ENCODE measurements around the gene ATP13A5.

ATP13A5 gene

GRCh38 chr3:193297421-193297820, 81.1 kb downstream of the ATP13A5 start:
- no peak overlapping the region for H3K4me2 ChIP-seq (ENCODE audit: low read length)
- H3K36me3 ChIP-seq (replicated peaks; ENCODE audit: low read depth, low read length), result no peaks in the 10 kb centered on the region
- H3K4me3 ChIP-seq (ENCODE audit: low read length), result no peak overlapping the region
- no peak overlapping the region for H2AFZ ChIP-seq (ENCODE audit: low read depth, low read length)
- H3K79me2 ChIP-seq (ENCODE audit: low read length), result no peaks in the 10 kb centered on the region
- no peaks in the 10 kb centered on the region for H3K9me3 ChIP-seq (ENCODE audit: insufficient read depth, low read length)
- H4K20me1 ChIP-seq (ENCODE audit: insufficient read depth, low read length), result no peaks in the 10 kb centered on the region
- no peak for TF ChIP-seq EZH2phosphoT487 (IDR thresholded peaks at IDR 0.05; ENCODE audit: low read depth)
- TF ChIP-seq, protein P1, sequence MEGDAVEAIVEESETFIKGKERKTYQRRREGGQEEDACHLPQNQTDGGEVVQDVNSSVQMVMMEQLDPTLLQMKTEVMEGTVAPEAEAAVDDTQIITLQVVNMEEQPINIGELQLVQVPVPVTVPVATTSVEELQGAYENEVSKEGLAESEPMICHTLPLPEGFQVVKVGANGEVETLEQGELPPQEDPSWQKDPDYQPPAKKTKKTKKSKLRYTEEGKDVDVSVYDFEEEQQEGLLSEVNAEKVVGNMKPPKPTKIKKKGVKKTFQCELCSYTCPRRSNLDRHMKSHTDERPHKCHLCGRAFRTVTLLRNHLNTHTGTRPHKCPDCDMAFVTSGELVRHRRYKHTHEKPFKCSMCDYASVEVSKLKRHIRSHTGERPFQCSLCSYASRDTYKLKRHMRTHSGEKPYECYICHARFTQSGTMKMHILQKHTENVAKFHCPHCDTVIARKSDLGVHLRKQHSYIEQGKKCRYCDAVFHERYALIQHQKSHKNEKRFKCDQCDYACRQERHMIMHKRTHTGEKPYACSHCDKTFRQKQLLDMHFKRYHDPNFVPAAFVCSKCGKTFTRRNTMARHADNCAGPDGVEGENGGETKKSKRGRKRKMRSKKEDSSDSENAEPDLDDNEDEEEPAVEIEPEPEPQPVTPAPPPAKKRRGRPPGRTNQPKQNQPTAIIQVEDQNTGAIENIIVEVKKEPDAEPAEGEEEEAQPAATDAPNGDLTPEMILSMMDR (IDR thresholded peaks at IDR 0.05; ENCODE audit: low read depth, low read length), result no peak
- H3K27me3 ChIP-seq (ENCODE audit: low read depth, low read length), result no peaks in the 10 kb centered on the region
- no peak overlapping the region for H3K27ac ChIP-seq (ENCODE audit: low read length)
- no peak overlapping the region for H3K9ac ChIP-seq (ENCODE audit: low read length)
- no peaks in the 10 kb centered on the region for H3K4me1 ChIP-seq (ENCODE audit: low read length)

DNA sequence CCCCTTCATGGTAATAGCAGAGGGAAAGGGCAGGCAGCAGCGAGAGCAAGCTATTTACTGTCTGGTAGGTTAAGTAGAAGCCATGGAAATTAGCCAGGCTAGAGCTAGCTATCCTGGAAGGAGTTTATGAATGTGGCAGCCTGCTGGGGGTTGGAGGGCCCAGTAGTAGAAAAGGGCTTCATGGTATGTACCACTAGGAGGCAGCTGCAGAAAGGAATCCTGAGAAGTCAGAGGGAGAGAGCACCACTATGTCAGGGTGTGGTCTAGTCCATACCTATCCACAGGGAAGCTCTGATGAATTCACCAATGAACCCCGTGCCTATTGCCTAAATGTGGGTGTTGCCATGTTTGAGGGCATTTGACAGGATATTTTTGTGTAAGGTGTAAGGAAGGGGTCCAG, 82.6 kb downstream of the ATP13A5 start:
- no peak overlapping the region for H3K9ac ChIP-seq (ENCODE audit: low read length)
- TF ChIP-seq EZH2phosphoT487 (IDR thresholded peaks at IDR 0.05; ENCODE audit: low read depth), result no peak
- TF ChIP-seq, protein P1 (IDR thresholded peaks at IDR 0.05; ENCODE audit: low read depth, low read length), result no peak
- no peaks in the 10 kb centered on the region for H3K4me1 ChIP-seq (ENCODE audit: low read length)

GRCh38 chr3:193292386-193292785, 86.2 kb downstream of the ATP13A5 start:
- no peak overlapping the region for H3K27ac ChIP-seq (ENCODE audit: low read length)
- no peak overlapping the region for H3K9ac ChIP-seq (ENCODE audit: low read length)
- H3K9me3 ChIP-seq (ENCODE audit: insufficient read depth, low read length), result peaks cover 6% of the 10 kb centered on the region
- H3K4me2 ChIP-seq (ENCODE audit: low read length), result no peak overlapping the region
- no peaks in the 10 kb centered on the region for H3K27me3 ChIP-seq (ENCODE audit: low read depth, low read length)
- no peak overlapping the region for H3K4me3 ChIP-seq (ENCODE audit: low read length)
- no peaks in the 10 kb centered on the region for H3K36me3 ChIP-seq (replicated peaks; ENCODE audit: low read depth, low read length)
- H4K20me1 ChIP-seq (ENCODE audit: insufficient read depth, low read length), result no peaks in the 10 kb centered on the region
- no peak for TF ChIP-seq EZH2phosphoT487 (IDR thresholded peaks at IDR 0.05; ENCODE audit: low read depth)
- TF ChIP-seq, protein P1 (IDR thresholded peaks at IDR 0.05; ENCODE audit: low read depth, low read length), result no peak
- H3K79me2 ChIP-seq (ENCODE audit: low read length), result no peaks in the 10 kb centered on the region
- H3K4me1 ChIP-seq (ENCODE audit: low read length), result no peaks in the 10 kb centered on the region
- no peak overlapping the region for H2AFZ ChIP-seq (ENCODE audit: low read depth, low read length)

More for the DNA sequence above, 82.6 kb downstream of the ATP13A5 start:
- H3K36me3 ChIP-seq (replicated peaks; ENCODE audit: low read depth, low read length), result no peaks in the 10 kb centered on the region
- H4K20me1 ChIP-seq (ENCODE audit: insufficient read depth, low read length), result no peaks in the 10 kb centered on the region
- no peaks in the 10 kb centered on the region for H3K79me2 ChIP-seq (ENCODE audit: low read length)
- H3K4me3 ChIP-seq (ENCODE audit: low read length), result no peak overlapping the region
- H3K27me3 ChIP-seq (ENCODE audit: low read depth, low read length), result no peaks in the 10 kb centered on the region
- no peak overlapping the region for H2AFZ ChIP-seq (ENCODE audit: low read depth, low read length)
- no peak overlapping the region for H3K4me2 ChIP-seq (ENCODE audit: low read length)
- peaks cover 6% of the 10 kb centered on the region; the same call in 1 of the 2 replicates for H3K9me3 ChIP-seq (ENCODE audit: insufficient read depth, low read length)
- no peak overlapping the region for H3K27ac ChIP-seq (ENCODE audit: low read length)

DNA sequence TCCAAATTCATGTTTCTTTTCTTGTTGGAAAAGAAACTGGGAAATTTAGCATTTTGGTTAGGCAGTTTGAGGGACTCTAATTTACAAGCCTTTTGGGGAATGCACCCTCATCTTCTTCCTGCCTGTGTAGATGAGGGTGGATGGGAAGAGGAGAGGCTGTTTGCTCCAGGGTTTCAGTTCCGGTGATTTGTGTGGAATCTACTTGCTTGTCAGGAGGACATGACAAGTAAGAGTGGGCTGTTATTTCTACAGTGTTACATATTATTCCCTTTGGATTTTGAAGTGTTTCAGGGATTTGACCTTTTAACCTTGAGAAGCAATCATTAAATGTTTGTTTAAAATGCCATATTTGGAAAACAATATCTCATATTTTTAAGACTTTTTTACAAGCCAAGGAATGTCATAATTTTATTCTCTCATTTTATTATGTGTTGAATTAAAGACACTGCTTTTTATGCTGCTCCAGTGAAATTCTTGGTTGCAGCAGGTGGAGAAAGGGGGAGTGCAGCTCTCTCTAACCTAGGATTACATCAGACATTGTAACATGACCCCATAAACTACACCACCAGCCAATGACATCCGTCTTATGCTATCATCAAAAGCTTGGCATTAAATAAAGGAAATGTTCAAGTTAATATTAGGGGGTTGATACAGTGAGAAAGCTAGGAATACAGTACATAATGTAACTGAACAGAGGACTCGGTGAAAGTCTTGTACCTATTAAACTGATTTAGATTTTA, 107.3 kb downstream of the ATP13A5 start:
- Histone ChIP-seq H3K9me3 (ENCODE audit: insufficient read depth, low read length) (no peaks in the 10 kb centered on the region), H3K79me2 (ENCODE audit: low read length) (no peaks in the 10 kb centered on the region), H3K4me1 (ENCODE audit: low read length) (peaks cover 39% of the 10 kb centered on the region), H3K27me3 (ENCODE audit: low read depth, low read length) (no peaks in the 10 kb centered on the region), H3K27ac (ENCODE audit: low read length) (no peak overlapping the region), H4K20me1 (ENCODE audit: insufficient read depth, low read length) (no peaks in the 10 kb centered on the region), H3K4me3 (ENCODE audit: low read length) (no peak overlapping the region), H3K36me3 (replicated peaks; ENCODE audit: low read depth, low read length) (no peaks in the 10 kb centered on the region), H2AFZ (ENCODE audit: low read depth, low read length) (no peak overlapping the region), H3K9ac (ENCODE audit: low read length) (no peak overlapping the region), H3K4me2 (ENCODE audit: low read length) (no peak overlapping the region)
- TF ChIP-seq EZH2phosphoT487 (IDR thresholded peaks at IDR 0.05; ENCODE audit: low read depth), result no peak
- TF ChIP-seq, protein P1 (IDR thresholded peaks at IDR 0.05; ENCODE audit: low read depth, low read length), result no peak
